ENCODE results near the gene B3GLCT.

DNA sequence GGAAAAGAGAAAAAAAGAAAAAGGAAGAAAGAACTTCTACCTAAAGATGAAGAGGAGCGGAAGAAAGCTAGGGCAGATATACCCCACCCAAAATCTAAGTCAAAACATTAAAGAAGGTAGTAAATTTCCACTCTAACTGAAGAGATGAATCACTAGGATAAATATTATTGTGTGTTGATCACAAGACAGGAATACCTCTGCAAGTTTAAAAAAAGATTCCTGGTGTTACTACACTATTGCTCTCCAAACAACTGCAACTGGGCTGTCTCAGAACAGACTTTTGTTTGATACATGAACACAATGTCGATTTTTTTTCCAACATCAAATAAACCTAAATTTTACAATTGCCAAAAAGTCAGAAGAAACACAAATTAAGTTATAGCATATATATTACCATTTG is 44.8 kb upstream of the B3GLCT start:
- no peak for TF ChIP-seq POLR2A (IDR thresholded peaks at IDR 0.05)
- TF ChIP-seq, protein P1, sequence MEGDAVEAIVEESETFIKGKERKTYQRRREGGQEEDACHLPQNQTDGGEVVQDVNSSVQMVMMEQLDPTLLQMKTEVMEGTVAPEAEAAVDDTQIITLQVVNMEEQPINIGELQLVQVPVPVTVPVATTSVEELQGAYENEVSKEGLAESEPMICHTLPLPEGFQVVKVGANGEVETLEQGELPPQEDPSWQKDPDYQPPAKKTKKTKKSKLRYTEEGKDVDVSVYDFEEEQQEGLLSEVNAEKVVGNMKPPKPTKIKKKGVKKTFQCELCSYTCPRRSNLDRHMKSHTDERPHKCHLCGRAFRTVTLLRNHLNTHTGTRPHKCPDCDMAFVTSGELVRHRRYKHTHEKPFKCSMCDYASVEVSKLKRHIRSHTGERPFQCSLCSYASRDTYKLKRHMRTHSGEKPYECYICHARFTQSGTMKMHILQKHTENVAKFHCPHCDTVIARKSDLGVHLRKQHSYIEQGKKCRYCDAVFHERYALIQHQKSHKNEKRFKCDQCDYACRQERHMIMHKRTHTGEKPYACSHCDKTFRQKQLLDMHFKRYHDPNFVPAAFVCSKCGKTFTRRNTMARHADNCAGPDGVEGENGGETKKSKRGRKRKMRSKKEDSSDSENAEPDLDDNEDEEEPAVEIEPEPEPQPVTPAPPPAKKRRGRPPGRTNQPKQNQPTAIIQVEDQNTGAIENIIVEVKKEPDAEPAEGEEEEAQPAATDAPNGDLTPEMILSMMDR (IDR thresholded peaks at IDR 0.05) = no peak
- TF ChIP-seq POLR2AphosphoS5 (IDR thresholded peaks at IDR 0.05) = no peak
